Endothelial cell of umbilical vein (primary cell): Measurements from ENCODE around the gene SPTLC2.

Experiments used
- EZH2 ChIP-seq: IDR thresholded peaks from 2 replicates; pipeline ENCODE4 v1.6.1; 2012; ENCODE audit warnings: borderline replicate concordance, low read depth, mild to moderate bottlenecking, moderate library complexity, low read length, inconsistent platforms; ENCODE audit not compliant: severe bottlenecking
- POLR2A ChIP-seq: IDR thresholded peaks from 2 replicates; pipeline ENCODE4 v1.6.1; 2012; ENCODE audit warnings: low read depth, mild to moderate bottlenecking, control low read depth, low read length
- POLR2AphosphoS5 ChIP-seq: IDR thresholded peaks from 2 replicates; pipeline ENCODE4 v1.6.1; 2012; ENCODE audit warnings: low read depth, mild to moderate bottlenecking, control low read depth, low read length, moderate library complexity; ENCODE audit not compliant: insufficient read depth
- TF ChIP-seq, protein P1 (sequence below), 2 donors: IDR thresholded peaks; 1 replicate in 1 of 2; 2 replicates in 1 of 2; pipeline ENCODE4 v1.5.1; 2011; ENCODE audit warnings: low read length in 2 of 2, mild to moderate bottlenecking in 2 of 2, moderate library complexity in 2 of 2, control low read depth in 1 of 2, inconsistent platforms in 1 of 2, low read depth in 1 of 2; ENCODE audit not compliant: insufficient read depth in 1 of 2; ENCODE audit errors: extremely low read depth in 1 of 2

DNA sequence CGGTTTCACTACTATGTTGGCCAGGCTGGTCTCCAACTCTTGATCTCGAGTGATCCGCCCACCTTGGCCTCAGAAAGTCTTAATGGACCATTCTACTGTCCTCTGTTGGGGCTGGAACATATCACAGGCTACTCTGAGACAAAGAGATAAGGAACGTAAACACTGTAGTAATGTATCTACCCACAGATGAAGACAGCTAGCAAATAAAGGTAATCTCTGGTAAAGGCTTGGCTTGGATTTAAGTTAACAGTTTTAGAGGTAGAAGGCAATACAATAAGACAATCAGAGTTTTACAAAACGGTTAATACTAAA is 73.2 kb downstream of the SPTLC2 start:
- TF ChIP-seq, protein P1, sequence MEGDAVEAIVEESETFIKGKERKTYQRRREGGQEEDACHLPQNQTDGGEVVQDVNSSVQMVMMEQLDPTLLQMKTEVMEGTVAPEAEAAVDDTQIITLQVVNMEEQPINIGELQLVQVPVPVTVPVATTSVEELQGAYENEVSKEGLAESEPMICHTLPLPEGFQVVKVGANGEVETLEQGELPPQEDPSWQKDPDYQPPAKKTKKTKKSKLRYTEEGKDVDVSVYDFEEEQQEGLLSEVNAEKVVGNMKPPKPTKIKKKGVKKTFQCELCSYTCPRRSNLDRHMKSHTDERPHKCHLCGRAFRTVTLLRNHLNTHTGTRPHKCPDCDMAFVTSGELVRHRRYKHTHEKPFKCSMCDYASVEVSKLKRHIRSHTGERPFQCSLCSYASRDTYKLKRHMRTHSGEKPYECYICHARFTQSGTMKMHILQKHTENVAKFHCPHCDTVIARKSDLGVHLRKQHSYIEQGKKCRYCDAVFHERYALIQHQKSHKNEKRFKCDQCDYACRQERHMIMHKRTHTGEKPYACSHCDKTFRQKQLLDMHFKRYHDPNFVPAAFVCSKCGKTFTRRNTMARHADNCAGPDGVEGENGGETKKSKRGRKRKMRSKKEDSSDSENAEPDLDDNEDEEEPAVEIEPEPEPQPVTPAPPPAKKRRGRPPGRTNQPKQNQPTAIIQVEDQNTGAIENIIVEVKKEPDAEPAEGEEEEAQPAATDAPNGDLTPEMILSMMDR (IDR thresholded peaks at IDR 0.05; ENCODE audit: extremely low read depth in 1 of 2, insufficient read depth in 1 of 2, low read depth in 1 of 2, low read length in 2 of 2): no peak
- TF ChIP-seq POLR2A (no peak), EZH2 (no peak), POLR2AphosphoS5 (no peak)
